GM19035 (cell line): Measurements from ENCODE around the gene MROH8.
A peak's percentile ranks its signal among the peaks of the same experiment; 100 is the strongest.
"Not testable (repeated sequence)": the region's sequence is repeated elsewhere in the genome, so short reads cannot be mapped to it uniquely, and the experiment has no call there.

Experiments used
- ATAC-seq: cut with Tn5 transposase; IDR thresholded peaks from one replicate; pipeline ENCODE4 v1.9.1; 2021; ENCODE audit not compliant: unreplicated experiment

MROH8 gene

GRCh38 chr20:37095599-37096414, 83.5 kb downstream of the MROH8 start, which contains the start of gene RBL1:
Gene RBL1 (minus strand): TSS chr20:37095997. CDS start chr20:37095928, 69 bp downstream.
- ATAC-seq = peak; percentile 70

- peak; percentile 35 for ATAC-seq
These were observed 84.2 kb downstream of the MROH8 start for GRCh38 chr20:37095108-37095598.

GRCh38 chr20:37090407-37090806, 88.9 kb downstream of the MROH8 start:
- ATAC-seq = no peak

- ATAC-seq = no peak
These were observed 97.5 kb downstream of the MROH8 start for GRCh38 chr20:37081717-37082289.

- no peak for ATAC-seq
These were observed 102.3 kb downstream of the MROH8 start for GRCh38 chr20:37077009-37077408.

GRCh38 chr20:37075932-37076685, 103.2 kb downstream of the MROH8 start:
- no peak for ATAC-seq

GRCh38 chr20:37072293-37073196, 106.8 kb downstream of the MROH8 start:
- ATAC-seq = no peak

- ATAC-seq = no peak
These were observed 107.9 kb downstream of the MROH8 start for GRCh38 chr20:37071481-37071911.

- ATAC-seq = not testable (repeated sequence)
These were observed 109.8 kb downstream of the MROH8 start for GRCh38 chr20:37069563-37069962.

GRCh38 chr20:37066168-37066567, 113.2 kb downstream of the MROH8 start:
- no peak for ATAC-seq

GRCh38 chr20:37055276-37055675, 124.1 kb downstream of the MROH8 start:
- no peak for ATAC-seq

GRCh38 chr20:37053230-37053950, 126.0 kb downstream of the MROH8 start:
- no peak for ATAC-seq
